HepG2 (cell line): Measurements from ENCODE around the gene VSIG10L. TPM values are rescaled to one million over a fixed set of nuclear protein-coding genes. Genes with fewer than 3 reads are reported as not detected.

ENCODE experiments used
- AHDC1 ChIP-seq: sonication (generic); formaldehyde crosslinking; IDR thresholded peaks from 2 replicates; pipeline ENCODE4 v1.5.1; 2020; ENCODE audit warnings: mild to moderate bottlenecking, missing genetic modification reagents, borderline replicate concordance
- DPF2 ChIP-seq: sonication (generic); formaldehyde crosslinking; IDR thresholded peaks from 2 replicates; pipeline ENCODE4 v1.4.0; 2020; ENCODE audit warnings: mild to moderate bottlenecking, low read depth, missing genetic modification reagents, borderline replicate concordance
- GTF2F1 ChIP-seq: fragments of 150-350 bp; IDR thresholded peaks from 2 replicates; pipeline ENCODE4 v1.6.1; 2014; ENCODE audit warnings: low read length
- HNF1B ChIP-seq: sonication (generic); formaldehyde crosslinking; IDR thresholded peaks from 2 replicates; pipeline ENCODE4 v1.5.1; 2020; ENCODE audit warnings: mild to moderate bottlenecking, moderate library complexity, missing genetic modification reagents
- MAZ ChIP-seq, 2 experiments: sonication (generic) in 1 of 2; formaldehyde crosslinking in 1 of 2; IDR thresholded peaks; 2 replicates each; pipeline versions ENCODE4 v1.5.0 to v1.6.1; 2012 to 2020; ENCODE audit warnings: low read depth in 2 of 2, mild to moderate bottlenecking in 2 of 2, borderline replicate concordance in 1 of 2, improper control_type of control experiment in 1 of 2, low read length in 1 of 2, missing genetic modification reagents in 1 of 2, moderate library complexity in 1 of 2
- REST ChIP-seq, 2 experiments: IDR thresholded peaks; 2 replicates each; pipeline ENCODE4 v1.6.1; 2011 to 2012; ENCODE audit warnings: low read length in 2 of 2, borderline replicate concordance in 1 of 2, low read depth in 1 of 2, mild to moderate bottlenecking in 1 of 2, moderate library complexity in 1 of 2
- SOX6 ChIP-seq, 2 experiments: fragments of 450-650 bp in 1 of 2; sonication (generic) in 1 of 2; formaldehyde crosslinking in 1 of 2; IDR thresholded peaks; 2 replicates each; pipeline versions ENCODE4 v1.4.0 to v1.6.1; 2017 to 2020; ENCODE audit warnings: antibody characterized with exemption in 1 of 2, mild to moderate bottlenecking in 1 of 2, missing genetic modification reagents in 1 of 2
- THAP8 ChIP-seq: sonication (generic); formaldehyde crosslinking; IDR thresholded peaks from 2 replicates; pipeline ENCODE4 v1.5.1; 2020; ENCODE audit warnings: missing genetic modification reagents, mild to moderate bottlenecking, borderline replicate concordance
- ZNF552 ChIP-seq: sonication (generic); formaldehyde crosslinking; IDR thresholded peaks from 2 replicates; pipeline ENCODE4 v1.9.0; 2022; ENCODE audit warnings: missing genetic modification reagents, mild to moderate bottlenecking, borderline replicate concordance
- ZNF580 ChIP-seq: IDR thresholded peaks from 2 replicates; pipeline ENCODE4 v1.6.1; 2016; ENCODE audit warnings: low read depth, borderline replicate concordance
- ZNF773 ChIP-seq: sonication (generic); formaldehyde crosslinking; IDR thresholded peaks from 2 replicates; pipeline ENCODE4 v1.4.0; 2020; ENCODE audit warnings: missing genetic modification reagents, borderline replicate concordance
- ZSCAN22 ChIP-seq: sonication (generic); formaldehyde crosslinking; IDR thresholded peaks from 2 replicates; pipeline ENCODE4 v1.4.0; 2020; ENCODE audit warnings: mild to moderate bottlenecking, missing genetic modification reagents
- polyA plus RNA-seq, 8 experiments: library from polyadenylated mRNA; depleted of rRNA in 3 of 8; stranded (reverse) in 7 of 8; unstranded in 1 of 8; fragments of >200 nt; fragmentation: Illumina TruSeq in 4 of 8; extraction: Trizol in 4 of 8; gene quantifications; 2 replicates each; pipeline versions ENCODE4 v1.2.1 to v1.2.3, GENCODE V29; 2011 to 2016; ENCODE audit warnings: low read depth in 4 of 8, missing spikeins in 1 of 8, mixed read lengths in 1 of 8; ENCODE audit not compliant: insufficient read depth in 1 of 8
- total RNA-seq, 5 experiments: library from RNA; depleted of rRNA; stranded (reverse); fragments of >200 nt; fragmentation: Illumina TruSeq; extraction: Trizol; gene quantifications; 2 replicates each; pipeline ENCODE4 v1.2.3, GENCODE V29; 2016; ENCODE audit warnings: low read depth in 1 of 5

The VSIG10L gene
- total and polyA plus RNA-seq, 2 of the 13 experiments (the other 11 are each of a cell fraction or from before 2014, with no cell fraction given): 2.7 to 8.5 TPM

GRCh38 chr19:51365211-51365964 is 23.4 kb upstream of the VSIG10L start (continued):
- TF ChIP-seq MAZ (IDR thresholded peaks at IDR 0.05; ENCODE audit: borderline replicate concordance, low read depth, low read length) (peak; percentile 67), MAZ (CRISPR knock-in tag; IDR thresholded peaks at IDR 0.05; ENCODE audit: low read depth) (no peak; the same call in none of the 2 replicates), DPF2 (CRISPR knock-in tag) (peak; percentile 45; the same call in 1 of the 2 replicates), ZSCAN22 (CRISPR knock-in tag) (peak; percentile 75), THAP8 (CRISPR knock-in tag) (no peak; the same call in 1 of the 2 replicates), REST (IDR thresholded peaks at IDR 0.05; ENCODE audit: borderline replicate concordance in 1 of 2, low read depth in 1 of 2, low read length in 2 of 2) (peak in 1 of 2 experiments; percentile 77; a peak in 2 of 4 replicates), GTF2F1 (peak; percentile 85), AHDC1 (peak; percentile 63; the same call in 1 of the 2 replicates), ZNF552 (no peak), ZNF773 (CRISPR knock-in tag) (no peak), SOX6 (IDR thresholded peaks at IDR 0.05) (no peak), SOX6 (CRISPR knock-in tag; IDR thresholded peaks at IDR 0.05) (peak; percentile 74), ZNF580 (peak; percentile 66; the same call in 1 of the 2 replicates), HNF1B (CRISPR knock-in tag) (peak; percentile 56; the same call in 1 of the 2 replicates)
